CD4-positive, alpha-beta memory T cell (primary cell): ENCODE data around the gene CNOT6L. TPM values are rescaled to one million over a fixed set of nuclear protein-coding genes. Genes with fewer than 3 reads are reported as not detected.
"Not testable (repeated sequence)": the region's sequence is repeated elsewhere in the genome, so short reads cannot be mapped to it uniquely, and the experiment has no call there.

Experiments
- CTCF ChIA-PET: fragments of 350-600 bp; sonication (Branson Sonifier 250); formaldehyde crosslinking; loops from one replicate; lab custom pipeline; 2021; ENCODE audit warnings: inconsistent platforms; ENCODE audit not compliant: partially characterized antibody; lab: Charles Lee
- POLR2A ChIA-PET: fragments of 350-600 bp; sonication (Branson Sonifier 250); formaldehyde crosslinking; loops from one replicate; lab custom pipeline; 2021; ENCODE audit not compliant: partially characterized antibody; lab: Charles Lee
- DNase-seq, 5 donors: peaks; one replicate each; pipeline versions ENCODE4 v3.0.0 to v3.0.0-alpha.2; 2020 to 2022; ENCODE audit warnings: mixed read lengths in 1 of 5
- H3K27ac ChIP-seq: one replicate; pipeline ENCODE4 v1.7.0; 2013; ENCODE audit warnings: low read depth, low read length
- H3K27me3 ChIP-seq: 2 replicates; pipeline ENCODE4 v1.7.0; 2013; ENCODE audit warnings: mild to moderate bottlenecking, low read length, moderate library complexity; ENCODE audit not compliant: insufficient read depth
- H3K36me3 ChIP-seq: 2 replicates; pipeline ENCODE4 v1.7.0; 2013; ENCODE audit warnings: mild to moderate bottlenecking, low read length, moderate library complexity; ENCODE audit not compliant: insufficient read depth
- H3K4me1 ChIP-seq: 2 replicates; pipeline ENCODE4 v1.7.0; 2013; ENCODE audit warnings: mild to moderate bottlenecking, low read length, moderate library complexity; ENCODE audit not compliant: insufficient read depth
- H3K4me3 ChIP-seq, 2 donors: one replicate each; pipeline ENCODE4 v1.7.0; 2013; ENCODE audit warnings: low read length in 2 of 2, mild to moderate bottlenecking in 1 of 2
- H3K9me3 ChIP-seq, 2 donors: one replicate each; pipeline ENCODE4 v1.7.0; 2013; ENCODE audit warnings: low read length in 2 of 2, control low read depth in 1 of 2; ENCODE audit not compliant: control insufficient read depth in 1 of 2
- H3K27ac Mint-ChIP-seq, 7 donors: one replicate each; pipeline ENCODE4 v1.8.0; 2020 to 2021; ENCODE audit warnings: mixed read lengths in 7 of 7, mild to moderate bottlenecking in 6 of 7, inconsistent platforms in 3 of 7, moderate library complexity in 3 of 7
- H3K27me3 Mint-ChIP-seq, 2 donors: one replicate each; pipeline ENCODE4 v1.8.0; 2020 to 2021; ENCODE audit warnings: mixed read lengths in 2 of 2
- H3K36me3 Mint-ChIP-seq, 2 donors: one replicate each; pipeline ENCODE4 v1.8.0; 2020 to 2021; ENCODE audit warnings: mixed read lengths in 2 of 2, inconsistent platforms in 1 of 2, mild to moderate bottlenecking in 1 of 2
- H3K4me1 Mint-ChIP-seq, 4 donors: one replicate each; pipeline ENCODE4 v1.8.0; 2020 to 2021; ENCODE audit warnings: mixed read lengths in 4 of 4, mild to moderate bottlenecking in 1 of 4
- H3K4me3 Mint-ChIP-seq, 8 donors: one replicate each; pipeline ENCODE4 v1.8.0; 2020 to 2021; ENCODE audit warnings: mixed read lengths in 8 of 8, mild to moderate bottlenecking in 7 of 8, moderate library complexity in 6 of 8, inconsistent platforms in 3 of 8
- H3K9me3 Mint-ChIP-seq, 8 donors: one replicate each; pipeline ENCODE4 v1.8.0; 2020 to 2021; ENCODE audit warnings: mixed read lengths in 8 of 8, mild to moderate bottlenecking in 5 of 8, inconsistent platforms in 3 of 8, moderate library complexity in 1 of 8
- intact Hi-C: fragments of 100-400 bp; cut with micrococcal nuclease; formaldehyde crosslinking; loops from one replicate; pipeline ENCODE4 v1.15.1; 2023
- polyA plus RNA-seq, 2 donors: library from polyadenylated mRNA; unstranded; fragments of 300-500 nt; fragmentation: Illumina TruSeq; gene quantifications; one replicate each; pipeline ENCODE4 v1.2.3, GENCODE V29; 2021
- total RNA-seq, 2 experiments: library from RNA; stranded (reverse); gene quantifications; one replicate each; pipeline ENCODE4 v1.2.3, GENCODE V29; 2021

Gene CNOT6L
- total RNA-seq (100 to 1,000 TPM; 207 to 225 TPM), polyA plus RNA-seq (10 to 100 TPM; 34.3 to 44.9 TPM)

DNA sequence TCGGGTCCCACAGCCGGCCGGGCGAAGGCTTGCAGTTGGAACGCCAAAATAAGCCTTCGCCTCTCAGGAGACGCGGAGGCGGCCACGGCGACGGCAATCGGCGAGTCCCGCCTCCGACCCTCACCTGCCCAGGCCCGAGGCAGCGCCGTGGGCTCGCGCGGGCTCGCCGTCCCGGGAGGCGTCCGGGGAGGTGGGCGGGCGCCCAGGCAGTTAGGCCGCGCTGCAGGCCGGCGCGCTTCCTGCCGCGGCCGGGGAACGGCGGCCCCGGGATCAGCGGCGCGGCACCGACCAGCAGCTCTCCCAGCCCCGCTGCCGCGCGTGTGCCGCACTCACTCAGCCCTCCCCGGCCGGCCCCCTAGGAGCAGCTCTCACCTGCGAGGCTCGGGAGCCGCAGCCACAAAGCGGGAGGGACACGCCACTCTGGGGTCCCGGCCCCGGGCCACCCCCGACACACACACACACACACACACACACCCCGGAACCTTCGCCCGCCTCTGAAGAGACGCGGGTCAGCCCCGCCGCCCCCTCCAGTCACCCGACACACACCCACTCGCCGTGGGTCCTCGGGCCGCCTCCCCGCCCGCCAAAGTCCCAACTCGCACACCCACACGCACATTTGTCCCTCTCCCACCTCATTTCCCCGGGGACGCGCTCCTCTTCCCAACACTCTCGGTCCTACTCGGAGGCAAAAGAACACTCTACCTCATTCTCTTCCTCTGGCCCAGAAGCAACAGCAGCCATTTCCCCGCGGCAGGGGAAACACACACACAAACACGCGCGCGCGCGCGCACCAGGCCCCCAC lies at the start of gene CNOT6L:
Gene CNOT6L, minus strand, starts transcription at position 767 of the 802 bp plus-strand sequence. Its CDS starts 60 bp downstream, at position 707.
- Histone ChIP-seq H3K4me1 (peaks cover 69% of the 10 kb centered on the region), H3K27me3 (no peaks in the 10 kb centered on the region), H3K27ac (peak within 1 kb of the TSS; percentile 98), H3K36me3 (no peaks in the 10 kb centered on the region), H3K4me3 (peak within 1 kb of the TSS; percentile 81 to 87), H3K9me3 (no peaks in the 10 kb centered on the region)
- Mint-ChIP-seq H3K27ac (peak within 1 kb of the TSS; percentile 96 to 100 (median 99)), H3K4me1 (peaks cover 40 to 74% (median 52%) of the 10 kb centered on the region in 4 donors), H3K27me3 (peaks cover 0 to 4% of the 10 kb centered on the region in 2 donors), H3K36me3 (peaks cover 4 to 38% of the 10 kb centered on the region in 2 donors), H3K9me3 (peaks cover 0 to 12% (median 0%) of the 10 kb centered on the region in 8 donors), H3K4me3 (peak within 1 kb of the TSS; percentile 99 to 100 (median 100))
- ChIA-PET POLR2A (interaction anchor here (0.8 to 10.2 kb wide), 15 partner anchors 9 to 103 kb away, joined by 3 to 908 read pairs (median 5); partner anchors contain the start of gene MRPL1), CTCF (interaction anchor here (1.0 to 3.3 kb wide), 7 partner anchors 9 to 48 kb away, joined by 4 to 39 read pairs (median 11); partner anchors contain the start of gene MRPL1)
- intact Hi-C loops: loop anchor here (1.0 to 5.0 kb wide), 3 partner anchors 9 to 82 kb away; no protein-coding TSS in a partner anchor
- peak in 4 of 5 donors; percentile 41 to 92 (median 90) for DNase-seq

DNA sequence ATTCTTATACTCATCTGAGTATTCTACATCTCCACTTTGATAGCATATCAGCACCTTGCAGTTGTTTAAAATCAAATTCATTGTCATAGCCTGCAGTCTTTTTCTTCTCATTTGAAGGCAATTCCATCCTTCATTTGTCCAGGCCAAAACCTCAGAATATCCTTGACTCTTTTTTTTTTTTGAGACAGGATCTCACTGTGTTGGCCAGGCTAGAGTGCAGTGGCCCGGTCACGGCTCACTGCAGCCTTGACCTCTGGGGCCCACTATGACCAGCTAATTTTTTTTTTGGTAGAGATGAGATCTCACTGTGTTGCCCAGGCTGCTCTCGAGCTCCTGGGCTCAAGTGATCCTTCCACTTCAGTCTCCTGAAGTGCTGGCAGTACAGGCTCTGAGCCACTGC lies 46.1 kb upstream of the CNOT6L start:
- Histone ChIP-seq H3K9me3 (no peaks in the 10 kb centered on the region), H3K27me3 (no peaks in the 10 kb centered on the region), H3K36me3 (no peaks in the 10 kb centered on the region), H3K4me3 (no peak overlapping the region), H3K4me1 (peaks cover 33% of the 10 kb centered on the region), H3K27ac (no peak overlapping the region)
- Mint-ChIP-seq H3K36me3 (peaks cover 7 to 46% of the 10 kb centered on the region in 2 donors), H3K4me3 (no peak overlapping the region), H3K27ac (peak overlapping the region in 1 of 7 donors; percentile 100), H3K27me3 (peaks cover 0 to 7% of the 10 kb centered on the region in 2 donors), H3K9me3 (peaks cover 0 to 8% (median 1%) of the 10 kb centered on the region in 8 donors), H3K4me1 (peaks cover 39 to 78% (median 53%) of the 10 kb centered on the region in 4 donors)
- CTCF ChIA-PET: interaction anchor here (1.3 to 1.9 kb wide), 2 partner anchors 34 to 53 kb away, joined by 3 to 4 read pairs; no protein-coding TSS in a partner anchor
- no peak for DNase-seq
- intact Hi-C loops: loop anchor here (10.0 kb wide), 1 partner anchor 710 kb away; the partner anchor contains the start of gene CCNG2
- POLR2A ChIA-PET: interaction anchor here (11.1 kb wide), 1 partner anchor 46 kb away, joined by 908 read pairs; the partner anchor contains the start of gene CNOT6L

DNA sequence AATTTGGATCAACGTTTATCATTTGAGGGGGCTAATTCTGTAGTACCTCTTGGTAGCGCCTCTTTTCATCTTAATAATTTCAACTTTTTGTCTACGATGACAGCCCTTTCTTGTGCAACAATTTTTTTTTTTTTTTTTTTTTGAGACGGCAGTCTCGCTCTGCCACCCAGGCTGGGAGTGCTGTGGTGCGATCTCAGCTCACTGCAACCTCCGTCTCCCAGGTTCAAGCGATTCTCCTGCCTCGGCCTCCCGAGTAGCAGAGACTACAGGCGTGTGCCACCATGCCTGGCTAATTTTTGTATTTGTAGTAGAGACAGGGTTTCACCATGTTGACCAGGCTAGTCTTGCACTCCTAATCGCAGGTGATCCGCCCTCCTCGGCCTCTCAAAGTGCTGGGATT lies 44.2 kb upstream of the CNOT6L start:
- CTCF ChIA-PET, DNase-seq, H3K36me3 ChIP-seq, H3K9me3 ChIP-seq, H3K27me3 Mint-ChIP-seq, H3K9me3 Mint-ChIP-seq, H3K27me3 ChIP-seq: not testable (repeated sequence)
- Histone ChIP-seq H3K4me3 (peak overlapping the region; percentile 74 to 99), H3K27ac (peak overlapping the region; percentile 99), H3K4me1 (peaks cover 49% of the 10 kb centered on the region)
- Mint-ChIP-seq H3K36me3 (peaks cover 7 to 33% of the 10 kb centered on the region in 2 donors), H3K27ac (peak overlapping the region; percentile 96 to 100 (median 99)), H3K4me1 (peaks cover 30 to 65% (median 47%) of the 10 kb centered on the region in 4 donors), H3K4me3 (peak overlapping the region; percentile 92 to 98 (median 95))
- intact Hi-C loops: loop anchor here (5.0 to 10.0 kb wide), 5 partner anchors 86 to 1716 kb away; partner anchors contain the start of genes BMP2K, CCNG2 and NUP54
- POLR2A ChIA-PET: interaction anchor here (1.3 to 11.1 kb wide), 7 partner anchors 12 to 135 kb away, joined by 4 to 908 read pairs (median 43); partner anchors contain the start of gene CNOT6L

DNA sequence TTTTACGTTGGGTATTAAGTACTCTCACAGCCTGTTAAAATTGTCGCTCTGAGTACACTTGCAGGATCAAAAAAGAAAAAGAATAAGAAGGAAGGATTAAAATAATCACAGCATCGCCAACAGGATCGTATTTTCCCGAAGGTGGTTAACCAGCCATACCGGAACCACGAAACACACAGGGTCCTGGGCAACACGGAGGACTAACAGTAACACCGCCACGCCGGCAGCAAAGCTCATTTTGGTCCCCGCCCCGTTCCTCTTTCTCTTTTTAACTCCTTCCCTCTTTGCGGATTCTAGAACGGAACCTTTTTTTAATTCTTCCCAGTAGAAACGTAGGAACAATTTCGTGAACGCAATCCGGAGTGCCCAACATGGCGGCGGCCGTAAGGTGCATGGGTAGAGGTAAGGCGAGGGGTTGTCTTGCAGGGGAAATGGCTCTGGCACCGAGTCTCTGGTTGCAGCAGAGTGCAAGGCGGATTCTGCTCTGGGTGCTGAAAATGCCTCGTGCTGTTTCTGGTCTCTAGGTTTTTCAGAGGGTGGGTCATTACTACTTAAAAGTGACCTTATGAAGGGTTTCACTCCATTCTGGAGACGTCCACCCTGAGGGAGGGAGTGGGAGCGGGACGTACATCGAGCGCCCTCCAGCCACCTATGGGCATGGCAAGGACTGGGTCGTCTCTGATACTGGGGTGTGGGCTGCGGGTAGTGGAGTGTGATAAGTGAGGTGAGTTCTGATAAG lies 43.5 kb upstream of the CNOT6L start, which contains the start of gene MRPL1:
Gene MRPL1, plus strand, starts transcription at position 353 of the 739 bp plus-strand sequence. Its CDS starts 19 bp downstream, at position 372.
- Mint-ChIP-seq H3K9me3 (peaks cover 0 to 8% (median 1%) of the 10 kb centered on the region in 8 donors), H3K4me3 (peak within 1 kb of the TSS; percentile 92 to 98 (median 95)), H3K36me3 (peaks cover 7 to 33% of the 10 kb centered on the region in 2 donors), H3K27me3 (peaks cover 0 to 7% of the 10 kb centered on the region in 2 donors), H3K27ac (peak within 1 kb of the TSS; percentile 96 to 100 (median 99)), H3K4me1 (peaks cover 32 to 70% (median 50%) of the 10 kb centered on the region in 4 donors)
- H3K4me1 ChIP-seq: peaks cover 56% of the 10 kb centered on the region
- CTCF ChIA-PET: interaction anchor here (0.9 to 2.7 kb wide), 13 partner anchors 9 to 243 kb away, joined by 3 to 43 read pairs (median 4); partner anchors contain the start of gene CNOT6L
- peak within 1 kb of the TSS; percentile 99 for H3K27ac ChIP-seq
- no peaks in the 10 kb centered on the region for H3K27me3 ChIP-seq
- no peaks in the 10 kb centered on the region for H3K36me3 ChIP-seq
- intact Hi-C loops: loop anchor here (1.0 to 10.0 kb wide), 8 partner anchors 8 to 1715 kb away; partner anchors contain the start of genes BMP2K, CCNG2 and NUP54
- POLR2A ChIA-PET: interaction anchor here (0.7 to 11.1 kb wide), 40 partner anchors 9 to 1922 kb away, joined by 3 to 908 read pairs (median 5); partner anchors contain the start of genes CCNI, CNOT6L, NAAA and NUP54
- H3K4me3 ChIP-seq: peak within 1 kb of the TSS; percentile 74 to 99
- H3K9me3 ChIP-seq: no peaks in the 10 kb centered on the region
- peak; percentile 90 to 95 (median 93) for DNase-seq

GRCh38 chr4:77861495-77861894 lies 42.3 kb upstream of the CNOT6L start:
- intact Hi-C loops: loop anchor here (5.0 to 10.0 kb wide), 5 partner anchors 84 to 1714 kb away; partner anchors contain the start of genes BMP2K, CCNG2 and NUP54
- Mint-ChIP-seq H3K27me3 (peaks cover 0 to 7% of the 10 kb centered on the region in 2 donors), H3K27ac (peak overlapping the region; percentile 96 to 100 (median 99)), H3K4me3 (peak overlapping the region; percentile 92 to 98 (median 95)), H3K4me1 (peaks cover 38 to 73% (median 58%) of the 10 kb centered on the region in 4 donors), H3K9me3 (peaks cover 0 to 8% (median 1%) of the 10 kb centered on the region in 8 donors), H3K36me3 (peaks cover 6 to 28% of the 10 kb centered on the region in 2 donors)
- Histone ChIP-seq H3K4me1 (peaks cover 67% of the 10 kb centered on the region), H3K27ac (peak overlapping the region; percentile 99), H3K4me3 (peak overlapping the region in 1 of 2 donors; percentile 74), H3K9me3 (no peaks in the 10 kb centered on the region), H3K36me3 (no peaks in the 10 kb centered on the region), H3K27me3 (no peaks in the 10 kb centered on the region)
- CTCF ChIA-PET: interaction anchor here (0.6 to 2.7 kb wide), 12 partner anchors 8 to 242 kb away, joined by 3 to 43 read pairs (median 4); partner anchors contain the start of gene CNOT6L
- DNase-seq: peak in 1 of 5 donors; percentile 58
- POLR2A ChIA-PET: interaction anchor here (0.6 to 11.1 kb wide), 24 partner anchors 10 to 1921 kb away, joined by 3 to 908 read pairs (median 6); partner anchors contain the start of genes CNOT6L, NAAA and NUP54

GRCh38 chr4:77859256-77859655 lies 40.1 kb upstream of the CNOT6L start:
- Mint-ChIP-seq H3K27ac (peak overlapping the region in 6 of 7 donors; percentile 14 to 100 (median 92)), H3K9me3 (peaks cover 0 to 8% (median 1%) of the 10 kb centered on the region in 8 donors), H3K4me1 (peaks cover 42 to 78% (median 61%) of the 10 kb centered on the region in 4 donors), H3K27me3 (peaks cover 0 to 7% of the 10 kb centered on the region in 2 donors), H3K4me3 (no peak overlapping the region), H3K36me3 (peaks cover 0 to 21% of the 10 kb centered on the region in 2 donors)
- CTCF ChIA-PET: interaction anchor here (1.0 to 1.8 kb wide), 4 partner anchors 32 to 59 kb away, joined by 3 to 15 read pairs (median 5); no protein-coding TSS in a partner anchor
- Histone ChIP-seq H3K4me3 (no peak overlapping the region), H3K27ac (peak overlapping the region; percentile 99), H3K9me3 (no peaks in the 10 kb centered on the region), H3K36me3 (no peaks in the 10 kb centered on the region), H3K4me1 (peaks cover 83% of the 10 kb centered on the region), H3K27me3 (no peaks in the 10 kb centered on the region)
- no peak for DNase-seq
- POLR2A ChIA-PET: interaction anchor here (1.7 to 11.1 kb wide), 2 partner anchors 32 to 40 kb away, joined by 4 to 908 read pairs; partner anchors contain the start of gene CNOT6L
- intact Hi-C loops: no loop called here
